HEK293T (cell line): ENCODE data around the gene TLCD2.

Source experiments
- CTCF ChIA-PET: fragments of 350-600 bp; formaldehyde crosslinking; extraction: SDS; loops from one replicate; lab custom pipeline; 2021; ENCODE audit warnings: antibody characterized with exemption, inconsistent platforms; lab: Yijun Ruan, JAX
- POLR2A ChIA-PET: fragments of 350-600 bp; formaldehyde crosslinking; extraction: SDS; loops from one replicate; lab custom pipeline; 2020; ENCODE audit warnings: antibody characterized with exemption, inconsistent platforms; lab: Yijun Ruan, JAX
- DNase-seq: peaks from one replicate; pipeline ENCODE4 v3.0.0; 2012; ENCODE audit warnings: mixed read lengths; ENCODE audit errors: extremely low spot score
- ARNT ChIP-seq: fragments of 450-650 bp; IDR thresholded peaks from 2 replicates; pipeline ENCODE4 v1.6.1; 2017; ENCODE audit warnings: mild to moderate bottlenecking
- BHLHE40 ChIP-seq: fragments of 450-650 bp; IDR thresholded peaks from 2 replicates; pipeline ENCODE4 v1.6.1; 2016; ENCODE audit warnings: mild to moderate bottlenecking, moderate library complexity, borderline replicate concordance
- CTBP1 ChIP-seq: fragments of 450-650 bp; IDR thresholded peaks from 2 replicates; pipeline ENCODE4 v1.6.1; 2016; ENCODE audit warnings: borderline replicate concordance
- ELF4 ChIP-seq: fragments of 450-650 bp; IDR thresholded peaks from 2 replicates; pipeline ENCODE4 v1.6.1; 2017; ENCODE audit warnings: antibody characterized with exemption
- FOXA1 ChIP-seq: fragments of 450-650 bp; IDR thresholded peaks from 2 replicates; pipeline ENCODE4 v1.6.1; 2016; ENCODE audit warnings: mild to moderate bottlenecking
- FOXK2 ChIP-seq: fragments of 450-650 bp; IDR thresholded peaks from 2 replicates; pipeline ENCODE4 v1.6.1; 2016; ENCODE audit warnings: mild to moderate bottlenecking
- FOXM1 ChIP-seq: fragments of 450-650 bp; IDR thresholded peaks from 2 replicates; pipeline ENCODE4 v1.6.1; 2017; ENCODE audit warnings: mild to moderate bottlenecking, borderline replicate concordance
- HDGF ChIP-seq: fragments of 450-650 bp; IDR thresholded peaks from 2 replicates; pipeline ENCODE4 v1.6.1; 2017; ENCODE audit warnings: antibody characterized with exemption, borderline replicate concordance
- L3MBTL2 ChIP-seq: fragments of 450-650 bp; conservative IDR thresholded peaks from 2 replicates; pipeline ENCODE4 v1.6.1; 2016; ENCODE audit warnings: mild to moderate bottlenecking
- LEF1 ChIP-seq: fragments of 450-650 bp; IDR thresholded peaks from 2 replicates; pipeline ENCODE4 v1.6.1; 2017; ENCODE audit warnings: mild to moderate bottlenecking, borderline replicate concordance
- NFRKB ChIP-seq: fragments of 450-650 bp; IDR thresholded peaks from 2 replicates; pipeline ENCODE4 v1.6.1; 2016; ENCODE audit warnings: mild to moderate bottlenecking, moderate library complexity
- SP1 ChIP-seq: fragments of 450-650 bp; IDR thresholded peaks from 2 replicates; pipeline ENCODE4 v1.6.1; 2017
- SUZ12 ChIP-seq: fragments of 450-650 bp; IDR thresholded peaks from 2 replicates; pipeline ENCODE4 v1.6.1; 2016; ENCODE audit warnings: mild to moderate bottlenecking
- TARDBP ChIP-seq: fragments of 450-650 bp; IDR thresholded peaks from 2 replicates; pipeline ENCODE4 v1.6.1; 2016
- ZNF384 ChIP-seq: fragments of 450-650 bp; IDR thresholded peaks from 2 replicates; pipeline ENCODE4 v1.6.1; 2016
- TF ChIP-seq, protein P1 (sequence below): fragments of 450-650 bp; IDR thresholded peaks from 2 replicates; pipeline ENCODE4 v1.6.1; 2016

Gene TLCD2

DNA sequence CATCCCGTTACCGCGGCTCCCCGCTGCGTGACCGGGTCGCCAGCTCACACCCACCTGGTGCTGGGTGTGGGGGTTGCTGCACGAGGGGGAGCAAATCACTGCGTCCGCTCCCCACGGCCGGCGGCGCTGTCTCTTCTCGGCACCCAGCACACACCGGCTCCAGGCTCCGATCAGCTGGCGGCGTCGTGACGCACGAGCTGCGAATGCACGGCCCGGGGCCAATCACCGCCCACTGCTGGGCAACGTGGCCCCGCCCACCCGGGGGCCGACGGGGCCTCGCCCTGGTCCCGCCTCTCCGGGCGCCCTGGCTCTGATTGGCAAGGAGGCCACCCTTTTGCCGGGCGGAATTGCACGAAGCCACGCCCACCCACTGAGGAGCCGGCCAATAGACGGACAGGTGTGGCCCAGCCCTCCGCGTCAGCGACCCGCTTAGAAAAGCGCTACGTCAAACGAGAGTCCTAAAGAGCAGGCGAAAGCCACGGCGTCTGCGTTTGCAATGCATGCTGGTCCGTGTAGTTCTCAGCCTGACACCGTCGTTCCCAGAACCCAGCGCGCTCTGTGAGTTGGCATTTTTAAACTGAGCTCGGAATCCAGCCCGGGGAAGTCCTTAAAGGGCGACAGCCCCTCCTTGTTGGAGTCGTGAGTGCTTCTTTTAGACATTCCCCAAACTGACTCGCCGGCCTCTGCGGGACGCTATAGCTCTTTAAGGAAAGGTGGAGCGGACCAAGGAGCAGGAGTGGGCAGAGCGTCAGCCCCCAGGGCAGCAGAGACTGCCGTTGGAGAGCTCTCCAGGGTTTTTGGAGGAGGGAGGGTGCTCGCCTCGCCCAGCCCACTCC lies 6.1 kb upstream of the TLCD2 start:
- DNase-seq: peak; percentile 99
- no peak for TF ChIP-seq FOXA1
- TF ChIP-seq, protein P1, sequence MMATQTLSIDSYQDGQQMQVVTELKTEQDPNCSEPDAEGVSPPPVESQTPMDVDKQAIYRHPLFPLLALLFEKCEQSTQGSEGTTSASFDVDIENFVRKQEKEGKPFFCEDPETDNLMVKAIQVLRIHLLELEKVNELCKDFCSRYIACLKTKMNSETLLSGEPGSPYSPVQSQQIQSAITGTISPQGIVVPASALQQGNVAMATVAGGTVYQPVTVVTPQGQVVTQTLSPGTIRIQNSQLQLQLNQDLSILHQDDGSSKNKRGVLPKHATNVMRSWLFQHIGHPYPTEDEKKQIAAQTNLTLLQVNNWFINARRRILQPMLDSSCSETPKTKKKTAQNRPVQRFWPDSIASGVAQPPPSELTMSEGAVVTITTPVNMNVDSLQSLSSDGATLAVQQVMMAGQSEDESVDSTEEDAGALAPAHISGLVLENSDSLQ: peak; percentile 99
- CTCF ChIA-PET: interaction anchor here (0.6 to 1.2 kb wide), 7 partner anchors 20 to 874 kb away, joined by 3 read pairs; partner anchors contain the start of gene RTN4RL1
- POLR2A ChIA-PET: interaction anchor here (0.5 to 3.2 kb wide), 26 partner anchors 10 to 312 kb away, joined by 3 to 29 read pairs (median 4); partner anchors contain the start of genes PRPF8, RILP, RPA1 and SERPINF1

DNA sequence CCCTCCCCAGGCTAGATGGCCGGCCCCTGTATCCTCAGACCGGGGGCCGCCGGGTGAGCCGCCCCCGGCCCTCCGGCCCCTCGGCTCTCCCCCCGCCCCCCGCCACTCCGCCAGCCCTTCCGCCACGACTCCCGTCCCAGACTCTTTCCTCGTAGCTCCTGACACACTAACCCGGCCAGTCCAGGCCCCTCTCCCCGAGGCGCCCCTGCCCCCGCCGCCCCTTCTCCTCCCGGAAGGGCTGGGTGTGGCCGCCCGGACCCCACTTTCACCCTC lies 5.6 kb upstream of the TLCD2 start:
- ChIA-PET CTCF (no interaction called here), POLR2A (interaction anchor here (0.5 to 3.2 kb wide), 6 partner anchors 11 to 114 kb away, joined by 3 to 29 read pairs (median 8); partner anchors contain the start of genes PRPF8, RPA1, SERPINF1 and SMYD4)
- TF ChIP-seq ELF4 (no peak), BHLHE40 (no peak), FOXM1 (no peak), ARNT (no peak), SUZ12 (no peak)
- TF ChIP-seq, protein P1: no peak
- no peak for DNase-seq

DNA sequence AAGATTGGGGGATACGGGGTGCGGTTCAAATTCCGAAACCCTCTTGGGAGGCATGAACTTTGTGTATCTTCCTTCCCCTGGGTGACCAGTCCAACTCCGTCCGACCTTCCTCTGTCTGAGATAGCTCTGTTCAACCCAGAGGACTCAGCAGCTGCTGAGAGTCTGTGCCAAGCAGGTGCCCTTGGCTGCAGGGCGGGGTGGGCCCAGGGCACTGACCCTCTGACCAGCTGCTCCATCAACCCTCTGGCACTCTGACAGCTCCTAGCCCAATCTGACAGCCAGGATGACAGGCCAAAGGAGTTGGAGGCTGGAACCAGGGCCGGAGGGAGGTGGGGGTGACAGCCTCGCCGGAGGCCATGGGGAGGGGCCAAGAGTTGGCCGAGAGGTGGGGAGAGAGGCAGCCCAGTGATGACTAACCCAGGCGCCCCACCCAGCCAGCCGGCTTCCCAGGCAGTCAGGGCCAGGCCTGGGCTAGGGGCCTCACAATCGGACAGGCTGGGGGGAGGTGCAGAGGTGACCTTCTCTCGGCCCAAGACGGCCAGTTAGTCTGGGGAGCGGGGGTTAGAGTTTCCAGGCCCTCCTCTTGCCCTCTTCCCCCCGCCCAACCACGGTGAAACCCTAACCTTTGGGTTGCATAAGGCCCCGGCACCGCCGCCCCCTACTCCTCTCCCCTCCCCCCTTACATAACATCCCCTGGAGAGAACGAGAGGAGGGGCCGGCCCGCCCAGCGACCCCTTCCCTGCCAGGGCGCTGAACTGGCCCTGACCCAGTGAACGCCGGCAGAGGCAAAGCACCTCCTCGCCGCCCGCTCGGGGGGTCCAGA lies 5.0 kb upstream of the TLCD2 start:
- CTCF ChIA-PET: interaction anchor here (1.0 to 1.6 kb wide), 2 partner anchors 17 to 55 kb away, joined by 3 to 5 read pairs; no protein-coding TSS in a partner anchor
- POLR2A ChIA-PET: interaction anchor here (0.5 to 3.2 kb wide), 7 partner anchors 11 to 115 kb away, joined by 3 to 29 read pairs (median 13); partner anchors contain the start of genes PRPF8, RPA1, SERPINF1 and SMYD4
- TF ChIP-seq, protein P1: peak; percentile 46; the same call in 1 of the 2 replicates
- TF ChIP-seq BHLHE40 (no peak), CTBP1 (no peak), SP1 (no peak), TARDBP (no peak), ELF4 (no peak), ARNT (no peak)
- no peak for DNase-seq

DNA sequence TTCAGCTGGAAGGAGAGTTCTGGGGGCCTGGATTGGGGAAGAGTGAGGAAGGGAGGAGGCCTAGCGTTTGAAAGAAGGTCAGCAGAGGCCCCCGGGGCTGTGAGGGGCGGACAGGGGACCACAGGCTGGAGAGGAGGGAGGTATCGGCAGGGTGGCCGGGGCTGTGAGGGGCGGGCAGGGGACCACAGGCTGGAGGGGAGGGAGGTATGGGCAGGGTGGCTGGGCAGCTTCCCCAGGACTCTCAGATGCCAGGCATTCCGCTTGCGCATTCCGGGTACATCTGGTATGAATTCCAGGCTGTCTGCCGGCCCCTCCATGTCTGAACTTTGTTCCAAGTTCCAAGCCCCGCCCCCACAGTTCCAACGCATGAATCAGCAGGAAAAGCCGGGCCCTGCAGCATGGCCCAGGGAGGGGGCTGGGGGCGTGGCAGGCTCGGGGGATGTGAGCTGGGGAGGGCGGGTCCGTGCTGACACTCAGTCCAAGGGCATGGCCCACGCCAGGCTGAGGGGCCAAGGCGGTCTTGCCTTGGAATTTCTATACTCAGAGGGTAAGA lies 4.3 kb upstream of the TLCD2 start:
- DNase-seq: peak; percentile 70
- ChIA-PET CTCF (interaction anchor here (1.0 to 1.6 kb wide), 3 partner anchors 18 to 55 kb away, joined by 3 to 5 read pairs (median 3); partner anchors contain the start of gene SERPINF1), POLR2A (interaction anchor here (1.0 to 2.9 kb wide), 3 partner anchors 17 to 115 kb away, joined by 4 to 13 read pairs (median 12); partner anchors contain the start of genes RPA1 and SMYD4)
- no peak for TF ChIP-seq NFRKB
- TF ChIP-seq L3MBTL2: no peak

DNA sequence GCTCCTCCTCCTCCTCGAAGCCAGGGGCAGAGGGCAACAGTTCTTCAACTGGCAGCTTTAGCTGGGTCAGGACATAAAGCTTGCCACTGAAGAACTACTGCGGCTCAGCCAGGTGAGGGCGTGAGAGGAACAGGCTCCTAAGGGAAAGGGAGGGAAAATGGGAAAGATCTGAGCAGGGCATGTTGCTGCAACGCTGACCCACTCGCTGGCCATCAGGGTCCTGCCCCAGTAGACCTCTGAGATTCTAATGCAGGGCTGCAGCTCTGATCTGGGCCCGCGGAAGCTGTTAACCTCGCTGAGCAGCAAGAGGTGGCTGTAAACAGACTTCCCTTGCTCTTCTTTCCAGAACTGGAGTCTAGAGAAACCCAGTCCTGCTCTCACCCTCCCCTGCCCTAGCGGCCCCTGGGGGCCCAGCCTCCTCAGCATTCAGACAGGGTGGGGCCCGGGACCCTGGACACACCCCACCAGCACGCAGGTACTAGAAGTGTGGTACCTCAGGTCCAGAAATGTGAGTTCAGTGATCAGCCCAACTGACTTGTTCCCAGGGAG lies 3.8 kb upstream of the TLCD2 start:
- ChIA-PET POLR2A (interaction anchor here (1.0 to 2.9 kb wide), 4 partner anchors 16 to 116 kb away, joined by 4 to 13 read pairs (median 8); partner anchors contain the start of genes RPA1, SERPINF1 and SMYD4), CTCF (interaction anchor here (0.6 to 1.6 kb wide), 7 partner anchors 8 to 70 kb away, joined by 3 to 6 read pairs (median 3); partner anchors contain the start of gene SERPINF1)
- TF ChIP-seq HDGF (no peak), L3MBTL2 (peak; percentile 78)
- DNase-seq: peak; percentile 58

DNA sequence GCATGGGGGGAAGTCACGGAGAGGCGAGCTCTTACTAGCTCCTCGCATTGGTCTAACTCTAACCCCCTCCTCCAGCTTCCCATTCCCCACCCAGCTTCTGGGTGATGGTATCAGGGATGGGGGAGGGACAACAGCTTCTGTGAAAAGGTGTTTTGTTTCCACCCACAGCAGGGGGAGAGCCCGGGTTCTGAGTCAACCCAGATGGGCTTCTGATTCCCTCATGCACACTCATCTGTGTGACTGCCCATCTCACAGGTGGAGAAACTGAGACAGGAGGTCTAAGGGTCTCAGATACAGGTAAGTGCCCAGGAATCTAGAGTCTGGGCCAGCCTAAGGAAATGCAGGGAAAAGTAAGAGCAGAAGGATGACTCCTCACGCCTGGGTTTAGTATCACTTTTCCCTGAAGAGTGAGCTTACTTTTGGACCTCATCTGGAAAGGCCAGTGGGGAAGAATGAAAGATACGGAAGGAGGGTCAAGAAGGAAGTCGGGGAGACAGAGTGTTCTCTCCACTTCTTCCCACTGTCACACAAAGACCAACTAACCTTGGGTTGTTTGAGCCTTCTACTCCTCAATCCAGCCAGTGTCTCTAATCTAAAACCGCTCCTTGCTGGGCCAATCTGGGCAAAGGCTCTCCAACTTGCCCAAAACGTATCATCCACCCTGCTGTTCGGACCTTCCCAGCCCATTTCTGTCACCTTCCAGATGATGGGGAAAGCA lies 3.1 kb upstream of the TLCD2 start:
- DNase-seq: no peak
- CTCF ChIA-PET: interaction anchor here (0.6 to 1.6 kb wide), 7 partner anchors 8 to 70 kb away, joined by 3 to 6 read pairs (median 3); partner anchors contain the start of gene SERPINF1
- POLR2A ChIA-PET: interaction anchor here (1.0 to 2.9 kb wide), 4 partner anchors 15 to 116 kb away, joined by 4 to 13 read pairs (median 8); partner anchors contain the start of genes RPA1, SERPINF1 and SMYD4
- TF ChIP-seq LEF1 (no peak), FOXK2 (no peak), HDGF (no peak), FOXA1 (no peak), SP1 (no peak), FOXM1 (no peak), SUZ12 (no peak), ZNF384 (no peak), NFRKB (no peak), TARDBP (no peak), BHLHE40 (no peak), ELF4 (no peak), ARNT (no peak), CTBP1 (no peak), L3MBTL2 (no peak)
- TF ChIP-seq, protein P1: no peak
